Esophagus muscularis mucosa (tissue), 3 donors: ENCODE results near the gene DYNLT3.

ENCODE experiments used
- CTCF ChIP-seq, 3 experiments: fragments of 200-600 bp in 2 of 3; fragments of 450-650 bp in 1 of 3; sonication (generic) in 2 of 3; IDR thresholded peaks; one replicate each; pipeline ENCODE4 v1.5.1; 2017 to 2019; ENCODE audit warnings: antibody characterized with exemption in 3 of 3, mild to moderate bottlenecking in 2 of 3, moderate library complexity in 1 of 3
- POLR2A ChIP-seq: fragments of 450-650 bp; IDR thresholded peaks from one replicate; pipeline ENCODE4 v1.6.1; 2017; ENCODE audit warnings: antibody characterized with exemption, moderate library complexity, mild to moderate bottlenecking, low read depth

- TF ChIP-seq POLR2A: no peak
- no peak for TF ChIP-seq CTCF (IDR thresholded peaks at IDR 0.05)
Observed at GRCh38 chrX:37862851-37863250, 15.5 kb upstream of the DYNLT3 start.
